ENCODE results near the gene RPL35. TPM values are rescaled to one million over a fixed set of nuclear protein-coding genes. Genes with fewer than 3 reads are reported as not detected.

RPL35 gene
- total and polyA plus RNA-seq, 10 of the 15 experiments (the other 5 are each of a cell fraction or from before 2014, with no cell fraction given), result 2,572 to 6,300 (median 3,864) TPM

- TF ChIP-seq CUX1 (IDR thresholded peaks at IDR 0.05; ENCODE audit: insufficient replicate concordance, low read depth, low read length), result no peak
- peak; percentile 37; the same call in 1 of the 2 replicates for TF ChIP-seq RFX5 (IDR thresholded peaks at IDR 0.05; ENCODE audit: low read depth, low read length)
- no peak for TF ChIP-seq MLLT1 (IDR thresholded peaks at IDR 0.05)
- no peak for TF ChIP-seq JUNB (IDR thresholded peaks at IDR 0.05)
- 0 out of 2 replicates have a peak, but pooled peaks have one; percentile 18 for TF ChIP-seq TBL1XR1 (IDR thresholded peaks at IDR 0.05; ENCODE audit: low read depth, low read length)
- TF ChIP-seq ATF3 (IDR thresholded peaks at IDR 0.05; ENCODE audit: borderline replicate concordance, extremely low read depth, low read depth, low read length), result no peak
- TF ChIP-seq NRF1 (conservative IDR thresholded peaks at IDR 0.05; ENCODE audit: low read depth, low read length), result no peak
- TF ChIP-seq E2F4 (IDR thresholded peaks at IDR 0.05; ENCODE audit: low read depth, low read length), result no peak
- TF ChIP-seq SPI1 (IDR thresholded peaks at IDR 0.05; ENCODE audit: borderline replicate concordance, insufficient read depth, low read depth, low read length), result no peak
- no peak for TF ChIP-seq TCF12 (IDR thresholded peaks at IDR 0.05; ENCODE audit: low read depth, low read length)
- peak; percentile 41; the same call in 1 of the 2 replicates for TF ChIP-seq RCOR1 (conservative IDR thresholded peaks at IDR 0.05; ENCODE audit: low read depth, low read length)
- TF ChIP-seq IKZF1 (conservative IDR thresholded peaks at IDR 0.05), result peak; percentile 77
- TF ChIP-seq NBN (IDR thresholded peaks at IDR 0.05), result 0 out of 2 replicates have a peak, but pooled peaks have one; percentile 38
- peak; percentile 81 for TF ChIP-seq MEF2B (IDR thresholded peaks at IDR 0.05; ENCODE audit: partially characterized antibody, poor library complexity, severe bottlenecking)
- 0 out of 2 replicates have a peak, but pooled peaks have one; percentile 28 for TF ChIP-seq ZNF24 (IDR thresholded peaks at IDR 0.05)
- TF ChIP-seq IRF3 (IDR thresholded peaks at IDR 0.05), result no peak
- TF ChIP-seq CTCF (IDR thresholded peaks at IDR 0.05 in 2 of 3, conservative IDR thresholded peaks at IDR 0.05 in 1 of 3; ENCODE audit: control insufficient read depth in 2 of 3, extremely low read depth in 1 of 3, insufficient read depth in 1 of 3, low read depth in 3 of 3, low read length in 3 of 3), result peak; percentile 82 to 98 (median 87)
- peak; percentile 89 for TF ChIP-seq GATAD2B (conservative IDR thresholded peaks at IDR 0.05; ENCODE audit: low read depth)
Measured at GRCh38 chr9:124852829-124853531, 8.8 kb downstream of the RPL35 start, which contains the start of gene WDR38 (continued).

All from GM12878 (cell line).